IPS-NIHi7 (cell line): ENCODE data around the gene RNF43.

Experiments used
- DNase-seq: peaks from one replicate; pipeline ENCODE4 v3.0.0; 2012; ENCODE audit warnings: mixed read lengths; ENCODE audit errors: extremely low spot score

RNF43 gene

DNA sequence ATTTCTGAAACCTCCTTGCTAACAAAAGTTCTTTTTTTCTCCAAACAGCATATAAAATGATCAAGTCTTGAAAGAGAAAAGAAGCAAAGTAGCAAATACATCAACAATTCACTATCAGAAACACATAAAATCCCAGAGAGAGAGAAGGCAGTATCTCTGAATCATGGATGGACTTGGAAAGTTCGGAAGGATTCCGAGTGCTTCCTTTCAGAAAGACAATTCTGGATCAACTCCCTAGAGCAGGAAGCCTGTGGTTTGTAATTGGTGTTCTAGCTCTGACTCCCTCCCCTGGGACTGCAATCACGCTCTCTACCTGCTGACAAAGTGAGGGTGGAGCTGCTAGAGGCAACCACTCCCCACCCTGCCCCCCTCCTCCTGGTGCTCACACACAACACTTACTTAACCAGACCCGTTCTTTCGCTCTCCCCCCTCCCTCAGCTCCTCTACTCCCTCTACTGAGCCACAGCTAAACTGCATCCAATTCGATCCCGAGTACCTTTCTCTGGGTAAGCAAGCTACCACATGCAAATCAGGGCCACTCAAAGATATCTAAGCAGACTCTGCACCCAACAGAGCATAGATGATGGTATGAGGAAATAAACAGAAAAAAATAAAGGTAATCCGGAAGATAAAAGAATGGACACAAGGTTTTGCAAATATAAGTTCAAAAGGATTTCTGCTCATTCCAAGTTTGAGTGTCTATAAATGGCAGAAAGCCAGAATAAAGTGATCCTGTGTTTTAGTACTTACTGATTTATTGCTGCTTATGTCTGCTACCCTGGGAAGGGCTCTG, at the start of gene RNF43:
Gene RNF43 (minus strand): TSS at position 235 of the 793 bp plus-strand sequence. CDS start 1,957 bp downstream, outside the sequence.
- peak; percentile 98 for DNase-seq

DNA sequence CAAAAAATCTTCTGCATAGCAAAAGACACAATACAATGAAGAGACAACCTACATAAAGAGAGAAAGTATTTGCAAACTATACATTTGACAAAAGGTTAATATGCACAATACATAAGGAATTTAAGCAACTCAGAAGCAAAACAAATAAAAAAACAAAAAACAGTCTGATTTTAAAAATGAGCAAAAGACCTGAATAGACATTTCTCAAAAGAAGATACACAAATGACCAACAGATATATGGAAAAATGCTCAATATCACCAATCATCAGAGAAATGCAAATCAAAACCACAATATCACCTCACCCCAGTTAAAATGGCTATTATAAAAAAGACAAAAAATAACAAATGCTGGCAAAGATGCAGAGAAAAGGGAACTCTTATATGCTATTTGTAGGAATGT, 38.2 kb upstream of the RNF43 start:
- no peak for DNase-seq

DNA sequence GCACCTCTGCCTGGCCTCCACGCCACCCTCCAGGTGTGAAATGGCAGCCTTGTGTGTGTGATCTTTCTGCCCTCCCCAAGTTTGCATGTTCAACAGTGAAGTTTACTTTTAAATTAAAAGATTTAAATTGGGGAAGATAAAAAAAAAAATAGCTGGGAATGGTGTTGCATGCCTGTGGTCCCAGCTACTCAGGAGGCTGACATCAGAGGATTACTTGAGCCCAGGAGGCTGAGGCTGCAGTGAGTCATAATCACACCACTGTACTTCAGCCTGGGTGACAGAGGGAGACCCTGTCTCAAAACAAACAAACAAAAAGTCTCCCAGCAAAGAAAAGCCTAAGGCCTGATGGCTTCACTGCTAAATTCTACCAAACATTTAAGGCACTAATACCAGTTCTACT, 35.4 kb upstream of the RNF43 start:
- DNase-seq: no peak

DNA sequence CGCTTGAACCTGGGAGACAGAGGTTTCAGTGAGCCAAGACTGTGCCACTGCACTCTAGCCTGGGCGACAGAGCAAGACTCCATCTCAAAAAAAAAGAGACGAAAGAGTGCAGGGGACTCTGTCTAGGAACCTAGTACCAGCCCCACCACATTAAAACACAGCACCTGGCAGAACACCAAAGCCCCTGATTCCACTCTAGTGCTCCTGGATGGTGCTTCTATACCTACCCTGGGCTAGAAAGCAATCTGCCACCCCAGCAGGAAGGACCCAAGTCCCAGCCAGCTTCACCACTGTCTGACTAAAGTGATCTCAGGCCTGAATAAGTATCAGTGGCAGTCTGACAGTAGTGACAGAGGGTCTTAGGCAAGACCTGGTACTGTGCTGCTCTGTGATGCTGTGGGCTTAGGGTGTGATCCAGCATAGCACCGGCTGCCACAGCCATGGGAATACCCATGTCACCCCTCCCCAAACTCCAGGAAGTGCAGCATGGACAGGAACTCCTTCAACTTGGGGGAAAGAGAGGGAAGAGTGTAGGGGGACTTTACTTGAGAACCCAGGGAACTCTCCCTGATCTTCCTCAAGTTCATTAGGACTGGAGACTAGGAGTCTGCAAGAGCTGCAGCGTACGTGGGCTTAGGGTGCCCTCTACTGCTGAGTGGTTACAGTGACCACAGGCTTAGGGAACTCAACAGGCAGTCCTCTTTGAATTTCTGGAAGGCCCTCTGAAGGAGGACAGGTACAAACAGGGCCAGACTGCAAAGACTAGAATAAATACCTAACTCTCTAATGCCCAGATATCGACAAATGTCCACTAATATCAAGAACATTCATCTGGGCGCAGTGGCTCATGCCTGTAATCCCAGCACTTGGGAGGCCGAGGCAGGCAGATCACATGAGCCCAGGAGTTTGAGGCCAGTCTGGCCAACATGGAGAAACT, 30.0 kb upstream of the RNF43 start:
- peak; percentile 85 for DNase-seq

DNA sequence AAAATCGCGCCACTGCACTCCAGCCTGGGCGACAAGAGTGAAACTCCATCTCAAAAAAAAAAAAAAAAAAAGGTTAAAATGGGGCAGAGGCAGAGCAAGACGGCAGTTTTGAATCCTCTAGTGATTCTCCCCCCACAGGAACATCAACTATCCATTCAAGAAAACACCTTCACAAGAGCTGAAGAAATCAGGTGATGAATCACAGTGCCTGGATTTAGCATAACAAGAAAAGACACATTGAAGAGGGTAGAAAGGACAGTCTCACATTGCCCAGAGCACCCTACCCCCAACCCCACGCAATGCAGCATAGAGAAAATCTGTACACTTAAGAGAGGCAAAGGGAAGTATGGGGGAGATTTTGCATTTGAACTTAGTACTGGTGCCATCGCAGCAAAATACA, 28.8 kb upstream of the RNF43 start:
- DNase-seq: peak; percentile 17

DNA sequence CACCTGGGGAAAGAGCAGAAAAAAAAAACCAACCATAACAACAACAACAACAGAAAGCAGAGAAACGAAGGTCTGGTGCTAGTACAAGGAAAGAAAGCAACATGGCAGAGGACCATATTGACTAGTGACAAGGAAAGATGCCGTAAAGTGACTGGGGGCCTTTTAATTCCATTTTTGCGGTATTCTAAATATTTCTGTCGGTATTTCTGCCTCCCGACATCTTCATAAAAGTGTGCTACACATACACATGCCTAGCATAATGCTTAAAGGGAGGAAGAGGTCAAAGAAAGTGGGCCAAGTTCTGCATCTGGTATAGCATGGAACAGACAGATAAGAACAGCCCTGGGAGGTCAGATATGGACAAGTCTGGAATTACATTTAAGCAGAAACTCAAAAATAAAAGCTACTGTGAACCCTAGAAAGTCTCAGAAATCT, 19.5 kb upstream of the RNF43 start:
- no peak for DNase-seq

DNA sequence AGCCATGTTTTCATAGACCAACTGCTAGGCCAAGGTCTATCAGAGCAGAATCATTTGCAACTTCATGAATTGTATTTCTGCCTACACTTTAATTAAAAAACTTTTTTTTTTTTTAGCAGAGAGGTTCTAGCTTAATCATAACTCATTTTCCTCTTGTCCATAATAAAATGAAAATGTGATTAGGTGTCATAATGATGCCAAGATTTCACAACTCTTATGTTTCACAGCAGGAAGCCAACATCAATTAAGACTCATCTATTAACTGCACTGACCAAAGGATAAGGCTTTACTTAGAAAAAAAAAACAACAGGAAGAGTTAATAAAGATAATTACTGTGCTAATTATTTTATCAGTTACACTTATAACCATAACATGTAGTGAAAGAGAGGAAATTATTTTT, 18.9 kb upstream of the RNF43 start:
- DNase-seq: no peak

DNA sequence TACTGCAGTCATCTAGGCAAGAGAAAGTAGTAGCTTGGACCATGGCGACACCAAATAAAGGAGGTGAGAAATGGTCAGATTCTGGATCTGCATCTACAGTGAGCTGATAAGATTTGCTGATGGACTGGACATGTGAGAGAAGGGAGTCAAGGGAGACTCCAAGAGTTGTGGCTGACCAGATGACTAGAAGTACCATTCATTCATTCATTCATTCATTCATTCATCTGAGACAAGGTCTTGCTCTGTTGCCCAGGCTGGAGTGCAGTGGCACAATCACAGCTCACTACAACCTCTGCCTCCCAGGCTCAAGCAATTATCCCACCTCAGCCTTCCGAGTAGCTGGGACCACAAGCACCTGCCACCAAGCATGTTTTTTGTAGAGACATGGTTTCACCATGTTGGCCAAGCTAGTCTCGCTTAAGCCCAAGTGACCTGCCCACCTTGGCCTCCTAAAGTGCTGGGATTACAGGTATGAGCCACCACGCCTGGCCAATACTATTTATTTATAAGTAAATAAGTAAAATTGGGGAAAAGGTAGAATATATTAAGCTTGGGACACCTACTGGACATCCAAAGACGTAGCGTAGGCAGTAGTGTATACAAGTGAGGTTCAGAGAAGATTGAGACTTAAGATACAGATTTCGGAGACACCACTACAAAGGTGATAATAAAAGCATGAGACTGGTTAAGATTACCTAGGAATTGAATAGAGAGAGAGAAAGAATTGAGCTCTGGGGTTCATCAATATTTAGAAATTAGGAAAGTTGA, 15.7 kb upstream of the RNF43 start:
- no peak for DNase-seq

DNA sequence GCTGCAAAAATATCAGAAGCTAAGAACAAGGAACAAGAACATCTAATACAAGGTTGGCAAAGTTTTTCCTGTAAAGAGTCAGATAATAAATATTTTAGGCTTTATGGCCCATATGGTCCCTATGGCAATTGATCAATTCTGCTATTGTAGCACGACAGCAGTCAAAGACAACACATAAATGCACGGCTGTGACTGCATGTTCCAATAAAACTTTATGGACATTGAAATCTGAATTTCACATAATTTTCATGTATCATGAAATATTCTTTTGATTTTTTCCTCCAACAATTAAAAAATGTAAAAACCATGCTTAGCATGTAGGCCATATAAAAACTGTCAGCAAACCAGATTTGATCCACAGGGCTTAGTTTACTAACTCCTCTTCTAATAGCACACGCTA, 10.5 kb upstream of the RNF43 start:
- DNase-seq: no peak

DNA sequence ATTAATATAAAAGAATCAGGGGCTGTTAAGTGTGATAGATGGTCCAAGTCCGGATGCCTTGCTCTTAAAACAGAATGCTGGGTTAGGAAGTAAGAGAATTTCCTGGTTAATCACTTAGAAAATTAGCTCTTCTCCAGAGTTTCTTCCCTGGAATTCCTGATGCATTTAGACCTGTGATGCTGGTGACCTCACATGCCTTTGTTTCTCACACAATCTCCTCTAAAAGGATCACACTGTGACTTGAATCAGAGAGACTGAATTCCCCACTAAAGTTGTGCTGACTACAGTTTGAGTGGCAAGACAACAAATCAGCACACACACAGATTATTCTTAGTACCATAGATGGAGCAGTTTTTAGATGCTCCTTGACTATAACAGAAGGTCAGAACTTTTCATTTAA, 4.4 kb upstream of the RNF43 start:
- no peak for DNase-seq

DNA sequence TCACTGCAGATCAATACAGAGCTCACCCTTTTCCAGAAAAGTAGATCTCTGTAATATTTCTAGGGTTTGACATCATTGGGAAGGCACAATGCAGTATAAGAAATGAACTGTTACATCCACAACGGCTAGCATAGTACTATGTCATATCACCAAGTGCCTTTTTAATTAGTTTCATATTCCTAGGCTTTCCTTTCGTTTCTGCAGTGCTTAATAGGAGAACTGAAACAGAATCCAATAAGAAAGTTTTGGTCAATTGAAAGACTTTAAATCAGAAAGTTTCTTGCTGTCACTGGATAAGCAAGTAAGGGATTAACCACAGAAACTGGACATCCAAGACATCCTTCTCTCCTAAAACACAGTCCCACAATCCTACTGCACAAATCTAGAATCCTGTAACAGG, 3.5 kb upstream of the RNF43 start:
- no peak for DNase-seq

DNA sequence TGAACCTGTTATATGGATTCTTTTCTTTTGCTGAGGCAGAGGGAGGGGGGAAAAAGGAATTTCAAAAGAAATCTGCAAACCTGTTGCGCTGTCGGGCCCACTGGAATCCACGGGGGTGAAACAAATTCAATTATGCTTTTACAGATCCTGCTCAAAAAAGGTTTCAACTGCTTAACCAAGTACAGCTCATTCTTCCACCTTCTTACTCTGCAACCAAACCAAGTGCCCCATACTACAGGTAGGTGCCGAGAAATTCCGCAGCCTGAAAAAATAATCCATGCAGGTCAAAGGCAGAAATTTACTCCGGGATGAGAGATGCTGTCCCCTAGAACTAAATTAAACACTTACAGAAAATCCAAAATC, 416 bp downstream of the RNF43 start:
- DNase-seq: no peak

DNA sequence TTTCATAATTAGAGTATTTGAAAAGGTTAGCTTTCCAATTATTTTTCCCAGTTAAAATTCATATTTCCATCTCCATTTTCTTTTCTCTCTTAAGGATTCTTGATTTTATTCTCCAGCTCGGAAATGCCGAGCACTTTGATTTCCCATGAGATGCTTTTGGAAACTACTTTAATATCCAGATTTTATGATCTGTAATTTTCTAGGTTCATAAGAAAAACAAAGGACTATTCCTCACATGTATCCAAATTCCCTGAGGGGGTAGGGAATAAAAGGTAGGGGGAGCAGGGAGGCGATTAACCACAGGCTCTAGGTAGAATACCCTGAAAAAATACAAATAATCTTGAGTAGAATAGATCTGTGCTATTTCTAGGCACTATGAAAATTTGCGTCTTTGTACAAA, 938 bp downstream of the RNF43 start:
- DNase-seq: no peak

DNA sequence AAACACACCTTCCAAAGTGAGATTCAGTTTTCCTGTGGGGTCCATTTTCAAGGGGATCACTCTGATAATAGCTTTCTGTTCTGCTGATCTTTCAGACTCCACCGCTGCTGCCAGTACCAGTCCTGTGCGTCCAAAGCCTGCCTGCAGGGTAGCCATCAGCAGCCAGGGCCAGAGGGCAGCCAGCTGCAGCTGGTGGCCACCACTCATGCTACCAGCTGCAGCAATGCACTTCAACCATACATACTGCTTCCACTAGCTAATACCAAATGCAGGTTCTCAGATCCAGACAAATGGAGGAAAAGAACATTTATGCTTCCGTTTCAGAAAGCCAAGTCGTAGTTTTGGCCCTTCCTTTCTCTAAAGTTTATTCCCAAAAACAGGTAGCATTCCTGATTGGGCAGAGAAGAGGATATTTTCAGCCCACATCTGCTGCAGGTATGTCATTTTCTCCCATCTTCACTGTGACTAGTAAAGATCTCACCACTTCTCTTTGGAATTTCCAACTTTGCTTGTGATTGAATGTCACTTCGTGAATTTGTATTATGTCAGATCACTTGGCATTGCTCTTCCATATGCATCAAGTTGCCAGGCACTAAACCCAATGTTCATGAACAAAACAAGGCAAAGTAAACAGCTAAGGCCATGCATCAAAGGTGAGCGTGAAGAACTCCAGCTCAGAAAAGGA, 1.8 kb downstream of the RNF43 start:
- DNase-seq: peak; percentile 21

DNA sequence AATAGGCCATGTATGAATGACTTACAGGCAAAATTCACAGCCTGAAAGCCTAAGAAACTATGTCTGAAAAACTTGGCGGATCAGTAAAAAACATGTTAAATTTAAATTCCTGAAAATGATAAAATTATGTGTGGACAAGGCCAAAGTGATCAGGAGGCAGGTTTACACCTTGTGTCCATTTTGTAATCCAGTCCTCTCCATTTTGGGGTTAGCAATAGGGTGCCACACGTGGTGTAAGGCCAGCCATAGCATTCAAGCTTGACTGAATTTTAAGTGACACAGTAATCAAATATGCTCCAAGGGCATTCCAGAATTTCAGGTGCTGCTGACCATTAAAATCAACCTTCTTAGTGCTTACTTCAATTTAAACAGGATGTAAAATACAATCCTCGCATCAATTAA, 2.7 kb downstream of the RNF43 start:
- DNase-seq: no peak

DNA sequence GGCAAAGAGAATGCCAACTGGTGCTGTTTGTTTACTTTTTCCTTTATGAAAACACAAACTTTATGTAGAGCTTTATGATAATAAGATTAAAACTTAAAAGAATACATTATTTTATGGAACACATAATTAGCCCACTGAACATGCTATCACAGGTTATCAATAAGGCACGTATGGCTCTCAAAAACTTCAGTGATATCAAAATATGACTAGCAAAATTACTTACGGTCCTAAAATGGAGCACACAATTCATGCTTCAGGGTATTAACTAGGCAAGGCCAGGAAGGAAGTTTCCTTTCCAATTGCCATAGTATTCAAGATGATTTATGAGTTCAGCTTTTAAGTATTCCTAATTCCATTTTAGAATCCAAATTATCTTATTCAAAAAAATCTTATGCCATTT, 3.6 kb downstream of the RNF43 start:
- no peak for DNase-seq

DNA sequence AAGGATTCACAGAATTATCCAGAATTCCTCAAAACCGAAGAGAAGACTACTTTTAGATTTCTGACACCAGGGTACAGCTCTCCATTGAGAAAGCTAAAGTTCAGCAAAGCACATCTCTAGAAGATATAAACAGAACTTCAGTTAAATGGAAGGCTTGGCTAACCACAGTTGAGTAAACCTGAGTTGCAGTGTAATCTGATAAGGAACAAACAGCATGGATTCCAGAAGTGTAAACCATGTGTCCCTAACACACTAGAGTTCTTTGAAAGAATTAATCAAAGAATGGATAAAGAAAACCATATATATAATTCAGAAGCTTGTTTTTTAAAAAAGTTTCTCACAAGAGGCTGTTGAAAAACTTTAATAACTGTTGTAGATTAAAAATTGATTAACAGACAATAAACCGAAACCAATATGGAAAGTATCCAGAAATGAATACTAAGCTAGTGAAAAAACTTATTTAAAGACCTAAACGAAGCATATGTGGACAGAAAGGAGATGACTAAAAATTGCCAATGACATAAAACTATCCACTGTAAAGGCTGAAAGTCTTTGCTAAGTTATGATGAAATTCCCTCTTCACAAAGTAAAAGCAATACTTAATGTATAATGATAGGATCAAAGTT, 4.3 kb downstream of the RNF43 start:
- no peak for DNase-seq

DNA sequence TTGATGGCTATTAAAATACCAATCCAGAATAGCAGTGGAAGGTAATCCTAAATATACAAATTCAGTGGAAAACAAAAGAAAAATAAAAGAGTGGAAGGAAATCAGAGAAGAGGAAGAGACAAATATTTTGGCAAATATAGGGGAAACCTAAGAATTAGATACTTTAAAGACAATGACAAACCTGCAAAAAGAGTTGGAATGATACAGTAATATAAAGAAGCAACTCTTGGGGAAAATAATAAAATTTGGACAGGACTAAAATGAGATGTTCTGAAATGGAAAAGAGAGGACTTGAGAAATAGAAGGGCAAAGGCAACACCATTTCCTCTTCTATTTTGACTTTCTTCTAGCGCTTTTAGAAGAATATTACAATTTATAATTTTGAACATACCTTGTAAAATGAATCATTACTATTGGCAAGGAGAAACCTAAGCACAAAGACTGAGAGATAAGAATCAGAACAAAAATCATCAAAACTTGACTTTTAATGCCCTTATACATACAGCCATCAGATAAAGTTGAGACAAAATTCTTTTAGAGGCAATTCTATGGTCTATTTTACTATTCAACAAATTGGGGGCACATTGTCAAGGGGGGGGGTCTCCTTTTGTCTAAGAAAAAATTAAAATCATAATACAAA, 5.2 kb downstream of the RNF43 start:
- no peak for DNase-seq

DNA sequence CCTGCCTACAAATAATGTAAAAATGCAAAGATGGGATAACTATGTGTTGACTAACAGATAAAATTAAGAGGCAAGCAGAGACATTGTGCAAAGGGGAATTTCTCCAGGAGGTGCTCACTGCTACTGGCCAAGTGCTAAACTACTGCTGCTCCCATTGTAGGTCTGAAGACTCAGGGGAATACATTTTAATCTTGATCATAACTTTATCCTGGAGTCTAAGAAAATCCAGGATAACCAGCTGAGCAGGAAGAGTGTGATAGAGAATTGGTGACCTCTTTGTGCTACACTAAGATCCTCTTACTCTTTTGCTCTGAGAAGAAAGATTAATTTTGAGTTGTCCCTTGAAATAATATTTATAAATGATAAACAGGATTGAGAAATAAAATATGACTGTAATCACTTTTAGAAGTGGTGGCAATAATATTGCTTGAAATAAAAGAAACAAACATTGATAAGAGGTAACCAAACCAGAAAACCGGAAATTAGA, 5.9 kb downstream of the RNF43 start:
- no peak for DNase-seq

DNA sequence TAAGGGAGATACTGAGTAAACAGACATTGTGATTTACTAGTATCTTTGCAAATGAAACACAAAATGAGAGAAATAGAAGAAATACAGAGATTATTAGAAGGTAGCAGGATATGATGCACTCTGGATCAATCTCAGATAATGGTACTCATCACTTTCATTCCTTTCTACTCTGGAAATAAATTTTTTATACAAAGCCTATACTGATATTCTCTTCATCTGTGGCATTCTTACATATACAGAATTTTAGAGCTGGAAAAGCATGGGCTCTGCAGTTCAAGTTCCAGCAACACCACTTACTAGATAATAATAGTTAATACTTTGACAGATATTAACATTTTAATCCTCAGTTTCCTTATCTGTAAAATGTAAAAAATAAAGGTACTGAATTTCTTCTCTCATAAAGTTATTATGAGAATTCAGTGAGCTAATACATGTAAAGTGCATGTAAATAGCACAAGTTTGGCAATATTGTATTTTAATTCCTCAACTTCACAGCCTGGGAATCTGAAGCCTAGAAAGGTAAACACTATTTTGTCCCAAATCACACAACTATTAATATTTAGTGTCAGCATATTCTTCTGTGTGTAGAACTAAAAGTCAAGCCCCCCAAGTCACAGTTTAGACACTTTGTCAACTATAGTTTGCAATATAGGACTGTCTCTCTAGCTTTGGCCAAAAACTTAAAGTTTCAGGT, 6.5 kb downstream of the RNF43 start:
- no peak for DNase-seq
